HEK293 (cell line): ENCODE measurements around the gene TTLL10.

Experiments used
- CTCF ChIA-PET: fragments of 350-600 bp; formaldehyde crosslinking; extraction: SDS; loops from one replicate; lab custom pipeline; 2021; ENCODE audit warnings: antibody characterized with exemption; lab: Yijun Ruan, JAX
- POLR2A ChIA-PET: fragments of 300-600 bp; formaldehyde crosslinking; extraction: SDS; loops from one replicate; lab custom pipeline; 2020; ENCODE audit warnings: antibody characterized with exemption, inconsistent platforms; lab: Yijun Ruan, JAX
- H3K27ac ChIP-seq: fragments of 200-500 bp; sonication (Bioruptor generic); 2 replicates; pipeline ENCODE4 v1.5.1; 2014; ENCODE audit warnings: low read depth, low read length, control low read depth, inconsistent platforms; ENCODE audit errors: extremely low read depth
- H3K36me3 ChIP-seq, 2 experiments: fragments of 200-500 bp in 1 of 2; sonication (Bioruptor generic) in 1 of 2; 1 replicate in 1 of 2; 2 replicates in 1 of 2; pipeline ENCODE4 v1.5.1; 2014 to 2017; ENCODE audit warnings: inconsistent platforms in 2 of 2, low read length in 2 of 2; ENCODE audit not compliant: control insufficient read depth in 2 of 2, insufficient read depth in 1 of 2
- H3K4me1 ChIP-seq: fragments of 200-500 bp; sonication (Bioruptor generic); 2 replicates; pipeline ENCODE4 v1.5.1; 2014; ENCODE audit warnings: mild to moderate bottlenecking, low read length, inconsistent platforms; ENCODE audit not compliant: control insufficient read depth, insufficient read depth
- H3K4me3 ChIP-seq: 2 replicates; pipeline ENCODE4 v1.5.1; 2011; ENCODE audit warnings: low read depth, mild to moderate bottlenecking, control low read depth, low read length, moderate library complexity
- H3K9me3 ChIP-seq: fragments of 200-500 bp; sonication (Bioruptor generic); 2 replicates; pipeline ENCODE4 v1.5.1; 2014; ENCODE audit warnings: low read depth, low read length, inconsistent platforms; ENCODE audit not compliant: control insufficient read depth, insufficient read depth
- BCL11A ChIP-seq: fragments of 450-650 bp; formaldehyde crosslinking; IDR thresholded peaks from 2 replicates; pipeline ENCODE4 v1.5.1; 2016; ENCODE audit warnings: low read depth, missing biosample characterization, missing genetic modification characterization
- BCL11B ChIP-seq: fragments of 450-650 bp; formaldehyde crosslinking; IDR thresholded peaks from 2 replicates; pipeline ENCODE4 v1.5.1; 2016; ENCODE audit warnings: low read depth, missing biosample characterization, missing genetic modification characterization
- GLI2 ChIP-seq: fragments of 450-650 bp; formaldehyde crosslinking; IDR thresholded peaks from 2 replicates; pipeline ENCODE4; 2017; ENCODE audit warnings: missing biosample characterization, missing genetic modification characterization, low read depth, borderline replicate concordance
- GLIS2 ChIP-seq: fragments of 450-650 bp; formaldehyde crosslinking; IDR thresholded peaks from 2 replicates; pipeline ENCODE4 v1.5.1; 2016; ENCODE audit warnings: missing biosample characterization, missing genetic modification characterization
- HOXC10 ChIP-seq: sonication (generic); formaldehyde crosslinking; IDR thresholded peaks from 2 replicates; pipeline ENCODE4 v1.8.1; 2023; ENCODE audit warnings: mild to moderate bottlenecking, missing genetic modification reagents
- KLF1 ChIP-seq: fragments of 450-650 bp; formaldehyde crosslinking; IDR thresholded peaks from 2 replicates; pipeline ENCODE4 v1.5.1; 2016; ENCODE audit warnings: missing biosample characterization, missing genetic modification characterization
- KLF8 ChIP-seq: fragments of 450-650 bp; formaldehyde crosslinking; IDR thresholded peaks from 2 replicates; pipeline ENCODE4 v1.5.1; 2016; ENCODE audit warnings: missing biosample characterization, missing genetic modification characterization
- KLF9 ChIP-seq: fragments of 450-650 bp; formaldehyde crosslinking; IDR thresholded peaks from 2 replicates; pipeline ENCODE4 v1.5.1; 2016; ENCODE audit warnings: missing biosample characterization, missing genetic modification characterization, low read depth
- PRDM6 ChIP-seq: fragments of 450-650 bp; formaldehyde crosslinking; IDR thresholded peaks from 2 replicates; pipeline ENCODE4 v1.5.1; 2017; ENCODE audit warnings: missing biosample characterization, missing genetic modification characterization
- SP3 ChIP-seq: fragments of 450-650 bp; formaldehyde crosslinking; IDR thresholded peaks from 2 replicates; pipeline ENCODE4 v1.5.1; 2016; ENCODE audit warnings: missing biosample characterization, missing genetic modification characterization
- ZFP3 ChIP-seq: fragments of 450-650 bp; formaldehyde crosslinking; IDR thresholded peaks from 2 replicates; pipeline ENCODE4 v1.5.1; 2016; ENCODE audit warnings: low read depth, missing biosample characterization, missing genetic modification characterization
- ZNF112 ChIP-seq: fragments of 450-650 bp; formaldehyde crosslinking; IDR thresholded peaks from 2 replicates; pipeline ENCODE4 v1.5.0; 2017; ENCODE audit warnings: missing biosample characterization, missing genetic modification characterization
- ZNF211 ChIP-seq: fragments of 450-650 bp; formaldehyde crosslinking; IDR thresholded peaks from 2 replicates; pipeline ENCODE4 v1.5.1; 2016; ENCODE audit warnings: low read depth, missing biosample characterization, missing genetic modification characterization
- ZNF335 ChIP-seq: fragments of 450-650 bp; formaldehyde crosslinking; conservative IDR thresholded peaks from 2 replicates; pipeline ENCODE4 v1.5.1; 2016; ENCODE audit warnings: missing biosample characterization, missing genetic modification characterization
- ZNF341 ChIP-seq: fragments of 450-650 bp; formaldehyde crosslinking; IDR thresholded peaks from 2 replicates; pipeline ENCODE4; 2016; ENCODE audit warnings: low read depth, missing biosample characterization, missing genetic modification characterization
- ZNF423 ChIP-seq: fragments of 450-650 bp; formaldehyde crosslinking; IDR thresholded peaks from 2 replicates; pipeline ENCODE4 v1.5.1; 2016; ENCODE audit warnings: missing biosample characterization, missing genetic modification characterization
- ZNF449 ChIP-seq: fragments of 450-650 bp; formaldehyde crosslinking; IDR thresholded peaks from 2 replicates; pipeline ENCODE4 v1.5.1; 2017; ENCODE audit warnings: missing biosample characterization, mild to moderate bottlenecking, missing genetic modification characterization, moderate library complexity
- ZNF692 ChIP-seq: fragments of 450-650 bp; formaldehyde crosslinking; IDR thresholded peaks from 2 replicates; pipeline ENCODE4 v1.5.1; 2016; ENCODE audit warnings: missing biosample characterization, missing genetic modification characterization
- TF ChIP-seq, protein P1 (sequence below): fragments of 450-650 bp; formaldehyde crosslinking; IDR thresholded peaks from 2 replicates; pipeline ENCODE4 v1.5.1; 2016; ENCODE audit warnings: missing biosample characterization, missing genetic modification characterization

Gene TTLL10

GRCh38 chr1:1144122-1144842 lies 29.4 kb upstream of the TTLL10 start (continued):
- no peak for TF ChIP-seq ZNF449 (tag by site-specific recombination)
- TF ChIP-seq ZNF112 = no peak
- TF ChIP-seq SP3 (tag by site-specific recombination) = no peak
- TF ChIP-seq ZNF335 (tag by site-specific recombination) = peak; percentile 73
- TF ChIP-seq HOXC10 (CRISPR knock-in tag) = no peak
- TF ChIP-seq GLI2 = no peak
- no peak for TF ChIP-seq ZNF423
- TF ChIP-seq ZNF341 (tag by site-specific recombination) = peak; percentile 19; the same call in 1 of the 2 replicates
- TF ChIP-seq, protein P1, sequence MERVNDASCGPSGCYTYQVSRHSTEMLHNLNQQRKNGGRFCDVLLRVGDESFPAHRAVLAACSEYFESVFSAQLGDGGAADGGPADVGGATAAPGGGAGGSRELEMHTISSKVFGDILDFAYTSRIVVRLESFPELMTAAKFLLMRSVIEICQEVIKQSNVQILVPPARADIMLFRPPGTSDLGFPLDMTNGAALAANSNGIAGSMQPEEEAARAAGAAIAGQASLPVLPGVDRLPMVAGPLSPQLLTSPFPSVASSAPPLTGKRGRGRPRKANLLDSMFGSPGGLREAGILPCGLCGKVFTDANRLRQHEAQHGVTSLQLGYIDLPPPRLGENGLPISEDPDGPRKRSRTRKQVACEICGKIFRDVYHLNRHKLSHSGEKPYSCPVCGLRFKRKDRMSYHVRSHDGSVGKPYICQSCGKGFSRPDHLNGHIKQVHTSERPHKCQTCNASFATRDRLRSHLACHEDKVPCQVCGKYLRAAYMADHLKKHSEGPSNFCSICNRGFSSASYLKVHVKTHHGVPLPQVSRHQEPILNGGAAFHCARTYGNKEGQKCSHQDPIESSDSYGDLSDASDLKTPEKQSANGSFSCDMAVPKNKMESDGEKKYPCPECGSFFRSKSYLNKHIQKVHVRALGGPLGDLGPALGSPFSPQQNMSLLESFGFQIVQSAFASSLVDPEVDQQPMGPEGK (tag by site-specific recombination) = peak; percentile 37; the same call in 1 of the 2 replicates

GRCh38 chr1:1144843-1145546 lies 28.7 kb upstream of the TTLL10 start:
- Histone ChIP-seq H3K4me1 (no peaks in the 10 kb centered on the region), H3K36me3 (no peaks in the 10 kb centered on the region), H3K4me3 (no peak overlapping the region), H3K27ac (no peak overlapping the region), H3K9me3 (no peaks in the 10 kb centered on the region)
- CTCF ChIA-PET = no interaction called here
- no peak for TF ChIP-seq ZNF211
- TF ChIP-seq PRDM6 (tag by site-specific recombination) = no peak
- TF ChIP-seq ZFP3 = no peak
- TF ChIP-seq KLF9 (tag by site-specific recombination) = 0 out of 2 replicates have a peak, but pooled peaks have one; percentile 40
- TF ChIP-seq SP3 (tag by site-specific recombination) = no peak
- peak; percentile 83 for TF ChIP-seq KLF1 (tag by site-specific recombination)
- peak; percentile 42; the same call in 1 of the 2 replicates for TF ChIP-seq KLF8
- peak; percentile 99 for TF ChIP-seq BCL11A
- peak; percentile 100 for TF ChIP-seq BCL11B
- TF ChIP-seq GLIS2 (tag by site-specific recombination) = 0 out of 2 replicates have a peak, but pooled peaks have one; percentile 8
- TF ChIP-seq ZNF692 (tag by site-specific recombination) = peak; percentile 8; the same call in 1 of the 2 replicates
- TF ChIP-seq, all 188 proteins: peak for 7
- POLR2A ChIA-PET = no interaction called here
